ENCODE data around the gene LDLRAD1. TPM values are rescaled to one million over a fixed set of nuclear protein-coding genes. Genes with fewer than 3 reads are reported as not detected.

The LDLRAD1 gene
- total and polyA plus RNA-seq, 10 of the 15 experiments (the other 5 are each of a cell fraction or from before 2014, with no cell fraction given), result not detected

DNA sequence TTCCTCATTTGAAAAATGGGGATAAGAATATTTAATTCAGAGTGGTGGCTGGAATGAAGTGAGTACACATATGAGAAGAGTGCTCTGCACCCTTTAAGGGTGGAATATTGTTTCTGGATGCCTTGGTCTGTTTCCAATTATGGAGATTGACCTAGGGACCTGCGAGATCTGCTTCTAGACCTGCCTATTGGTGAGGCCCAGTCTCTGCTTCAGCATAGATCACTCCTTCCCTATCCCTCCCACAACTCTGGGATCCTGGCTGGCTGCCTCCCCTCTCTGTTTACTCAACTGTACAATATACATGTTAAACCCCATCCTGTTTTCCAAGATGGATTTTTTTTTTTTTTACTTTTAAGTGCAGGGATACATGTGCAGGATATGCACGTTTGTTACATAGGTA is 6.4 kb upstream of the LDLRAD1 start:
- ATAC-seq, result no peak
- POLR2A ChIA-PET, result no interaction called here
- intact Hi-C loops (cut with micrococcal nuclease; ENCODE audit: unreplicated experiment), result no loop called here
- SMC1A ChIA-PET (ENCODE audit: uncharacterized antibody, unreplicated experiment), result no interaction called here
- H3K9me3 ChIP-seq (replicated peaks; ENCODE audit: control insufficient read depth, insufficient read depth, low read length), result no peaks in the 10 kb centered on the region
- RAD21 ChIA-PET (ENCODE audit: unreplicated experiment), result no interaction called here
- H2AFZ ChIP-seq (ENCODE audit: control insufficient read depth, low read depth, low read length), result no peak overlapping the region
- 97% methylated on average over 2 of the region's 2 CpGs for WGBS (ENCODE audit: insufficient coverage, insufficient replicate concordance, low lambda C conversion rate, missing lambda C conversion rate)
- no peak for DNase-seq (ENCODE audit: low read depth, low spot score)
- no peak overlapping the region for H3K9ac ChIP-seq (ENCODE audit: control insufficient read depth, insufficient read depth, low read length)
- CTCF ChIA-PET, result no interaction called here
- no TSS peak for BruUV-seq (replicated peaks)
- H3K4me1 ChIP-seq (ENCODE audit: control insufficient read depth, insufficient read depth, low read length), result no peaks in the 10 kb centered on the region
- H3K36me3 ChIP-seq (ENCODE audit: control insufficient read depth in 2 of 2, insufficient read depth in 2 of 2, low read length in 1 of 2), result no peaks in the 10 kb centered on the region
- no peak overlapping the region for H3K4me2 ChIP-seq (ENCODE audit: control insufficient read depth, insufficient read depth)
- H4K20me1 ChIP-seq (ENCODE audit: control insufficient read depth, insufficient read depth), result no peaks in the 10 kb centered on the region
- no peaks in the 10 kb centered on the region for H3K79me2 ChIP-seq (ENCODE audit: control insufficient read depth, insufficient read depth, low read length)
- in situ Hi-C loops (cut with MboI), result no loop called here
- no peak for TF ChIP-seq ZBTB33 (IDR thresholded peaks at IDR 0.05)
- no peak for TF ChIP-seq MYB (IDR thresholded peaks at IDR 0.05; ENCODE audit: borderline replicate concordance, low read depth, low read length)
- no peak for TF ChIP-seq NKRF (conservative IDR thresholded peaks at IDR 0.05)
- TF ChIP-seq SRF (IDR thresholded peaks at IDR 0.05; ENCODE audit: low read depth in 2 of 2, low read length in 2 of 2), result no peak
- no peak for TF ChIP-seq TCF3 (IDR thresholded peaks at IDR 0.05; ENCODE audit: borderline replicate concordance, insufficient read depth, low read depth, low read length)
- no peak for TF ChIP-seq SUPT20H (IDR thresholded peaks at IDR 0.05; ENCODE audit: borderline replicate concordance, control insufficient read depth, low read depth, low read length)
- TF ChIP-seq ZNF217 (IDR thresholded peaks at IDR 0.05), result no peak
- TF ChIP-seq MTA2 (IDR thresholded peaks at IDR 0.05; ENCODE audit: low read depth), result no peak
- no peak for TF ChIP-seq RAD21 (IDR thresholded peaks at IDR 0.05; ENCODE audit: insufficient read depth, low read depth, low read length)
- TF ChIP-seq ATF3 (IDR thresholded peaks at IDR 0.05; ENCODE audit: borderline replicate concordance, extremely low read depth, low read depth, low read length), result no peak
- no peak for TF ChIP-seq STAT3 (IDR thresholded peaks at IDR 0.05; ENCODE audit: low read depth, low read length)
- TF ChIP-seq SMAD5 (IDR thresholded peaks at IDR 0.05; ENCODE audit: low read depth), result no peak
- TF ChIP-seq, protein P1, sequence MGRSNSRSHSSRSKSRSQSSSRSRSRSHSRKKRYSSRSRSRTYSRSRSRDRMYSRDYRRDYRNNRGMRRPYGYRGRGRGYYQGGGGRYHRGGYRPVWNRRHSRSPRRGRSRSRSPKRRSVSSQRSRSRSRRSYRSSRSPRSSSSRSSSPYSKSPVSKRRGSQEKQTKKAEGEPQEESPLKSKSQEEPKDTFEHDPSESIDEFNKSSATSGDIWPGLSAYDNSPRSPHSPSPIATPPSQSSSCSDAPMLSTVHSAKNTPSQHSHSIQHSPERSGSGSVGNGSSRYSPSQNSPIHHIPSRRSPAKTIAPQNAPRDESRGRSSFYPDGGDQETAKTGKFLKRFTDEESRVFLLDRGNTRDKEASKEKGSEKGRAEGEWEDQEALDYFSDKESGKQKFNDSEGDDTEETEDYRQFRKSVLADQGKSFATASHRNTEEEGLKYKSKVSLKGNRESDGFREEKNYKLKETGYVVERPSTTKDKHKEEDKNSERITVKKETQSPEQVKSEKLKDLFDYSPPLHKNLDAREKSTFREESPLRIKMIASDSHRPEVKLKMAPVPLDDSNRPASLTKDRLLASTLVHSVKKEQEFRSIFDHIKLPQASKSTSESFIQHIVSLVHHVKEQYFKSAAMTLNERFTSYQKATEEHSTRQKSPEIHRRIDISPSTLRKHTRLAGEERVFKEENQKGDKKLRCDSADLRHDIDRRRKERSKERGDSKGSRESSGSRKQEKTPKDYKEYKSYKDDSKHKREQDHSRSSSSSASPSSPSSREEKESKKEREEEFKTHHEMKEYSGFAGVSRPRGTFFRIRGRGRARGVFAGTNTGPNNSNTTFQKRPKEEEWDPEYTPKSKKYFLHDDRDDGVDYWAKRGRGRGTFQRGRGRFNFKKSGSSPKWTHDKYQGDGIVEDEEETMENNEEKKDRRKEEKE (IDR thresholded peaks at IDR 0.05), result no peak
- no peak for TF ChIP-seq SMC3 (IDR thresholded peaks at IDR 0.05; ENCODE audit: borderline replicate concordance, low read length)
- FAIRE-seq, result no peak
- H3K27ac ChIP-seq (ENCODE audit: control insufficient read depth, insufficient read depth), result no peak overlapping the region
- no peaks in the 10 kb centered on the region; a peak in 1 of 4 replicates for H3K27me3 ChIP-seq (replicated peaks in 1 of 2; ENCODE audit: control insufficient read depth in 2 of 2, insufficient read depth in 2 of 2, low read length in 1 of 2)
- H3K4me3 ChIP-seq, result no peak overlapping the region
